Muscle of back (tissue), 11 donors: ENCODE results near the gene MCM9. TPM values are rescaled to one million over a fixed set of nuclear protein-coding genes. Genes with fewer than 3 reads are reported as not detected.
A peak's percentile ranks its signal among the peaks of the same experiment; 100 is the strongest.
"Not testable (repeated sequence)": the region's sequence is repeated elsewhere in the genome, so short reads cannot be mapped to it uniquely, and the experiment has no call there.

Experiments
- DNase-seq, 3 donors: peaks; one replicate each; pipeline versions ENCODE4 v3.0.0 to v3.0.0-alpha.2; 2013
- polyA plus RNA-seq, 10 donors: library from polyadenylated mRNA; unstranded; fragments of 120-200 nt; gene quantifications; one replicate each; pipeline ENCODE4 v1.2.1, GENCODE V29; 2013; ENCODE audit not compliant: insufficient read length in 10 of 10

MCM9 gene
- polyA plus RNA-seq, 10 donors = 9.3 to 14.5 (median 13.2) TPM

GRCh38 chr6:118801257-118801656, 133.7 kb downstream of the MCM9 start:
- no peak for DNase-seq

GRCh38 chr6:118800394-118801071, 134.4 kb downstream of the MCM9 start:
- peak; percentile 84 to 93 (median 89) for DNase-seq

GRCh38 chr6:118799826-118800225, 135.1 kb downstream of the MCM9 start:
- no peak for DNase-seq

- DNase-seq = not testable (repeated sequence)
These were observed 138.4 kb downstream of the MCM9 start for GRCh38 chr6:118796548-118796947.

- no peak for DNase-seq
These were observed 143.5 kb downstream of the MCM9 start for GRCh38 chr6:118791499-118791898.

GRCh38 chr6:118789954-118790353, 145.0 kb downstream of the MCM9 start:
- no peak for DNase-seq

GRCh38 chr6:118789419-118789818, 145.5 kb downstream of the MCM9 start:
- no peak for DNase-seq

GRCh38 chr6:118788702-118789101, 146.3 kb downstream of the MCM9 start:
- no peak for DNase-seq

- DNase-seq = peak; percentile 40 to 88 (median 82)
These were observed 147.1 kb downstream of the MCM9 start for GRCh38 chr6:118787724-118788423.

GRCh38 chr6:118786596-118787453, 148.1 kb downstream of the MCM9 start:
- DNase-seq = no peak

GRCh38 chr6:118785601-118786000, 149.4 kb downstream of the MCM9 start:
- DNase-seq = no peak

GRCh38 chr6:118784641-118785164, 150.3 kb downstream of the MCM9 start:
- peak in 1 of 3 donors; percentile 52 for DNase-seq

GRCh38 chr6:118783931-118784550, 150.9 kb downstream of the MCM9 start:
- peak in 1 of 3 donors; percentile 41 for DNase-seq

GRCh38 chr6:118782651-118783050, 152.3 kb downstream of the MCM9 start:
- DNase-seq = no peak

GRCh38 chr6:118781897-118782296, 153.1 kb downstream of the MCM9 start:
- no peak for DNase-seq

GRCh38 chr6:118780668-118781067, 154.3 kb downstream of the MCM9 start:
- no peak for DNase-seq

GRCh38 chr6:118776607-118777549, 158.1 kb downstream of the MCM9 start:
- DNase-seq = peak; percentile 74 to 82 (median 79)

GRCh38 chr6:118775381-118775780, 159.6 kb downstream of the MCM9 start:
- DNase-seq = peak in 1 of 3 donors; percentile 49

- no peak for DNase-seq
These were observed 160.4 kb downstream of the MCM9 start for GRCh38 chr6:118774581-118774980.

- no peak for DNase-seq
These were observed 162.1 kb downstream of the MCM9 start for GRCh38 chr6:118772886-118773285.
